ENCODE measurements around the gene MC5R.
A peak's percentile ranks its signal among the peaks of the same experiment; 100 is the strongest.

- peak in 1 of 12 donors; percentile 17 for TF ChIP-seq CTCF (IDR thresholded peaks at IDR 0.05)
- no peak for TF ChIP-seq POLR2A (IDR thresholded peaks at IDR 0.05)
Measured at GRCh38 chr18:13793819-13794218, 30.1 kb upstream of the MC5R start.

Data from heart left ventricle (tissue), 13 donors.